GOT3 (cell line): ENCODE measurements around the gene LUC7L2.
"Not testable (repeated sequence)": the region's sequence is repeated elsewhere in the genome, so short reads cannot be mapped to it uniquely, and the experiment has no call there.

Experiments
- DNase-seq: peaks from one replicate; lab custom pipeline; 2025; ENCODE audit warnings: mixed read lengths; lab: John Stamatoyannopoulos, UW

LUC7L2 gene, protein sequence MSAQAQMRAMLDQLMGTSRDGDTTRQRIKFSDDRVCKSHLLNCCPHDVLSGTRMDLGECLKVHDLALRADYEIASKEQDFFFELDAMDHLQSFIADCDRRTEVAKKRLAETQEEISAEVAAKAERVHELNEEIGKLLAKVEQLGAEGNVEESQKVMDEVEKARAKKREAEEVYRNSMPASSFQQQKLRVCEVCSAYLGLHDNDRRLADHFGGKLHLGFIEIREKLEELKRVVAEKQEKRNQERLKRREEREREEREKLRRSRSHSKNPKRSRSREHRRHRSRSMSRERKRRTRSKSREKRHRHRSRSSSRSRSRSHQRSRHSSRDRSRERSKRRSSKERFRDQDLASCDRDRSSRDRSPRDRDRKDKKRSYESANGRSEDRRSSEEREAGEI

DNA sequence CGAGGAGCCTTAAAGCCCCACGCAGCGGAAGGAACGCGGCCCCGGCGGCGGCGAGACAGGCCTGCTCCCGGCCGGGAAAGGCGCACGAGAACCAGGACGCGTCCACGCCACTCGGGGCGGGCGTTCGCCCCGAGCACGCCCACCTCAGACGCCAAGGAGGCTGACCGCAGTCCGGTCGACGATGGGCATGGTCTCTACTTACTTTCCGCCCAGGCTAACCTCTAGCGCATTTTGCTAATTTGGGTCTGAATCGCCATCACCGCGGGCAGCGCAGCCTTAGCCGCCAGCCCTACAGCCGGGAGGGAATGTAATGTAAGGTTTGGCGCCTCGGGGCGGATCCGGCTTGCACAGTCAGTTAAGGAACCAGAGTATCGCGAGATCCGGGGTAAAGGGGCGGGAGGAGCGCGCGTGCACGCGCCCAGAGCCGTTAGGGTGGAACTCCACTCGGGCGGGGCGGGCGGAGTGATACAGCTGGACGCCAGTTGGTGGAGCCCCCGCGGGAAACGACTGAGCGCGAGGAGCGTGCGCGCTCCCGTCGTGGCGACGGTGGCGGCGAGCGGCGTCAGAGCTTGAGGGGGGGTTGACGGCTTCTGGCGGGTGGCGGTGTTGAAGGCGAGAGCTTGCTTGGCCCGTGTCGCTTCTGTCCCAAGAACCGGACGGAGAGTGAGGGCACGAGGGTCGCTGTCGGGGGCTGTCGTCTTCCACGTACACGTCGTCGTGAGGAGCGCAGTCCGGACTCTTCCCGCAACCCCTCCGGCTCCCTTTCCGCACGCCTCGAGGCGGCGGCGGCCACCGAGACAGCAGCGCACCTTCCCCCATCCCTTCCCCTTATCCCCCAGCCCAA lies at the start of gene LUC7L2:
TSS of gene LUC7L2 (plus strand) at position 529 of the 844 bp plus-strand sequence. CDS start 368 bp downstream, outside the sequence.
- peak; percentile 97 for DNase-seq

DNA sequence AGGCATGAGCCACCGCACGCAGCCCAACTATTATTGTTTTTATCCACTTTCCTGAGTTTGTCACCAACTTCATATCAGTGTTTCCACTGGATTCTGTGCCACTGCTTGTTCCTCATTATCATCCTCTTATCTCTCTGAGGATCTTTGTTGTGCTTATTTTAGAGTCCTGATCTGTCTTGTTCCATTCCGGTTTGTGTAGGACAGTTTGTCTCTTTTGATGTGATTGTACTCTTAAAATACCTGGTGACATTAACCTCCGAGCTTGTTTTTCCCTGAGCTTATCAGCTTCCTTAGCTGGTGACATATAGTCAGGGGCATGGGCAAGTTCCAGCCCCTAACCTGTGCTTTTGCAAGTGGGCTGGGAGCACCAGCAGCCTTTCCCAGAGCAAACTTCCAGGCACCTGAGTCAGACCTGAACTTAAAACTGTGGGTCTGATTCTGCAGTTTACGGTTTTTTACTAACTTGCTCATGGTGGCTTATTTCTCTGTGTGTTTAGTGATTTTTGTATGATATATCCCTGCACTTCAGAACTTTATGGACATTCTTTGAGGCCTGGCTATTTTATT lies 41.7 kb upstream of the LUC7L2 start:
- DNase-seq = no peak

DNA sequence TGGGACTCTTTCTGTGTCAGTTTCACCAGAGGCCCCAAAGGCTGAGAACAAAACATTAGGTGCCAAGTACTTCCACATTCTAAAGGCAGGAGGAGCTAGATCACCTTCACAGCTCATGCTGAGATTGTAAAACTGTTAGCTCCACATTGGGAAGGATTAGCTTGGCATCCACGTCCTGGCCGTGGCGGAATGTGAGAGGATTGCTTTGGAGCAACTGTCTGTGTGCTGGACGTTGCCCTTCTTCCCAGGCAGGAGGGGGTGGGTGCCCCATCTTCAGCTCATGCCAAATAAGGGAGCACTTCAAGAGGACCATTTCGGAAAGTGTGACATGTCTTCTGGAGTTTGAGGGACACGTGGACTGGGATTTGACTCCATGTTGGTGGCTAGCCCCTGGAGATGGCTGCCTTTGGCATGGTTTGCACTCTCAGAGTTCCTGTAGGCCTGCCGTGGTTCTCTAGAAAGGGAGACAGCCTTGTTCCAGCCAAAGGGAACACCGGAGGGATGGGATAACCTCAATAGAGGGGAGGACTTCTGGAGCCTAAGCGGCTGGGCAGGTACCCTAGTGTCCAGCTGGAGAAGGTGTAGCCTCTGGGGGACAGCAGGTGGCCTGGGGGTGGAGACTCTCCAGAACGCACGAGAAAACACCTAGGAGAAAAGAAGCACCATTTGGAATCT lies 38.5 kb upstream of the LUC7L2 start:
- DNase-seq = no peak

DNA sequence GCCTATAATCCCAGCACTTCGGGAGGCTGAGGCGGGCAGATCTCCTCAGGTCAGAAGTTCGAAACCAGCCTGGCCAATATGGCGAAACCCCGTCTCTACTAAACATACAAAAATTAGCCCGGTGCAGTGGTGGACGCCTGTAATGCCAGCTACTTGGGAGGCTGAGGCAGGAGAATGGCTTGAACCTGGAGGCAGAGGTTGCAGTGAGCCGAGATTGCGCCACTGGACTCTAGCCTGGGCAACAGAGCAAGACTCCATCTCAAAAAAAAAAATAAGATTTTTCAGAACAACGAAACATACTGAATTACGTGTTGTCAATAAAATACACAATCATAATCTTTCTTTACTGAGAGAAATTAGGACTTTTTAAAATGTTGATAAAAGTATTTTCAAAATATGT lies 35.0 kb upstream of the LUC7L2 start:
- DNase-seq = not testable (repeated sequence)

DNA sequence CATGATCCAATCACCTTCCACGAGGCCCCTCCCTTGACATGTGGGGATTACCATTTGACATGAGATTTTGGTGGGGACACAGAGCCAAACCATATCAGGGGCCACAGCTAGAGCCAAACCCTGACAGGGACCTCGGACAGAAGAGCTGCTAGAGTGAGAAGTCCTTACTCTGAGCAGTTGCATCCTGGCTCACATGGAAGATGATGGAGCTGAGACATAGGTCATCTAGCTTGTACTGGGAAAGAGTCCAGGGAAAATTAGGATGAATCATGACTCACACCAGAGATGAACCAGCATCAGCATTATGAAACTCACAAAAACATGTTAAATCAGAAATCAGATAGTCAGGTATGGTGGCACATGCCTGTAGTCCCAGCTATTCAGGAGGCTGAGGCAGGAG lies 31.3 kb upstream of the LUC7L2 start:
- no peak for DNase-seq

DNA sequence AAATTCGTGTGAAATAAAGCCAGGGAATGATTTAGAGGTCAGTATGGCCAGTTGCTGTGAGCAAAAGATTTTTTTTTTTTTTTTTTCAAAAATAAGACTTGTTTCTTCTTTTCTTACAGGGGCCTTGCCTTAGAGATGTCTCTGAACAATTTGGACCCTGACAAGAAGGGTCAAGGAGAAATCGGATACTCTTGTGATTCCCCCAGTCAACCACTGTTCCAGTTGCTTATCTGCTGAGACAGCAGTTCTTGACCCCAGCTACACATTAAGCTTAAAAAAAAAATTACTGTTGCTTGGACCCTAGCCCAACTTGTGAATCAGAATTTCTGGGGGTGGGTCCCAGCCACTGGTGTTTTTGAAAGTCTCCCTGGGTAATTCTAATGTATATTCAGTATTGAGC lies 30.6 kb upstream of the LUC7L2 start:
- no peak for DNase-seq

DNA sequence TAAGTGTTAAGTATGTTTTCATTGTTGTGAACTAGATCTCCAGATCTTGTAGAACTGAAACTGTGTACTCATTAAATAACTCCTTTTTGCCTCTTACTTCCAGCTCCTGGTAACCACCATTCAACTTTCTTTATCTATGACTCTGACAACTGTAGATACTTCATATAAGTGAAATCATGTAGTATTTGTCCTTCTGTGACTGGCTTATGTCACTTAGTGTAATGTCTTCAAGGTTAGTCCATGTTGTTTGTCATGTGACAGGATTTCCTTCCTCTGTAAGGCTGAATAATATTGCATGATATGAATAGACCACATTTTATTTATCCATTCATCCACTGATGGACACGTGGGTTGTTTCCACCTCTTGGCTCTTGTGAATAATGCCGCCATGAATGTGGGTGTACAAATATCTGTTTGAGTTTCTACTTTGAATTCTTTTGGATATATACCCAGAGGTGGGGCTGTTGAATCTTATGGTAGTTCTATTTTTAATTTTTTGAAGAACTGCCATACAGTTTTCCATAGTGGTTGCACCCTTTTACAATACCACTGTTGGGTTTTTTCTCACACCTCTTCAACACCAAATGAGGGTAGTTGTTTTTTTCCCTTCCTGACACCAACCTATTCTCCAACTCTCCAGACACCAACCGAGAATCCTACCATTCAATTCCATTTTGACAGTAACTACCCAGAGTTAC lies 29.2 kb upstream of the LUC7L2 start:
- no peak for DNase-seq

DNA sequence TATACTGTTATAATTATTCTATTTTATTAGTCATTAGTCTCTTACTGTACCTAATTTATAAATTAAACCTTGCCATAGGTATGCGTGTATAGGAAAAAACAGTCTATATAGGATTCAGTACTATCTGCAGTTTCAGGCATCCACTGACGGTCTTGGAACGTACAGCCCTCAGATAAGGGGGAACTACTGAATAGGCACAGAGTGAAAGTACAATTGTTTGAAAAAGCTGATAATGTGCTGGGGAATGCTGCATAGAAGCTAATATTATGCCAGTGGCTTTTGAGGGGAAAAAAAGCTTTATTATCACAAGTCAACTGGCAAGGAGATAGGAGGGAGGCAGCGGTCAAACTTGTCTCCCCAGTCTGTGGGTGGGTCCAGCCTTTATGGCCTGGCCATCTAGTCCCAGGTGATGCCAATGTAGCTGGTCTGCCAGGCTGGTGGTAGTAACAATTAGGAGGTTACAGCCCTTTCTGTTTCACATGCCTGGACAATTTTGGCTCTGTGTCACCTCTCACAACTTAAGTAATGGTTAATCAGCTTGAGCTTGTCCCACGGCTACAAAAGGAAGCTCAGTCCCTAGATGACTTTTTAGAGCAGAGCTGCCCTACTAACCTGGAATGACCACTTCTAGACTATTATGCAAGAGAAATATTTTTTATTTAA lies 26.9 kb upstream of the LUC7L2 start:
- no peak for DNase-seq

DNA sequence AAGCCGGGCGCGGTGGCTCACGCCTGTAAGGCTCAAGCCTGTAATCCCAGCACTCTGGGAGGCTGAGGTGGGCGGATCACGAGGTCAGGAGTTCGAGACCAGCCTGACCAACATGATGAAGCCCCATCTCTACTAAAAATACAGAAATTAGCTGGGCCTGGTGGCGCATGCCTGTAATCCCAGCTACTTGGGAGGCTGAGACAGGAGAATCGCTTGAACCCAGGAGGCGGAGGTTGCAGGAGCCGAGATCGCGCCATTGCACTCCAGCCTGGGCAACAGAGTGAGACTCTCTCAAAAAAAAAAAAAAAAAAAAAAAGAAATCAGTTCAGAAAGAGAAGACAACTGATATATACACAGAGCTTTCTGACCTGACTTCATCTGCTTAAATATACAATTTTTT lies 26.3 kb upstream of the LUC7L2 start:
- DNase-seq = not testable (repeated sequence)

DNA sequence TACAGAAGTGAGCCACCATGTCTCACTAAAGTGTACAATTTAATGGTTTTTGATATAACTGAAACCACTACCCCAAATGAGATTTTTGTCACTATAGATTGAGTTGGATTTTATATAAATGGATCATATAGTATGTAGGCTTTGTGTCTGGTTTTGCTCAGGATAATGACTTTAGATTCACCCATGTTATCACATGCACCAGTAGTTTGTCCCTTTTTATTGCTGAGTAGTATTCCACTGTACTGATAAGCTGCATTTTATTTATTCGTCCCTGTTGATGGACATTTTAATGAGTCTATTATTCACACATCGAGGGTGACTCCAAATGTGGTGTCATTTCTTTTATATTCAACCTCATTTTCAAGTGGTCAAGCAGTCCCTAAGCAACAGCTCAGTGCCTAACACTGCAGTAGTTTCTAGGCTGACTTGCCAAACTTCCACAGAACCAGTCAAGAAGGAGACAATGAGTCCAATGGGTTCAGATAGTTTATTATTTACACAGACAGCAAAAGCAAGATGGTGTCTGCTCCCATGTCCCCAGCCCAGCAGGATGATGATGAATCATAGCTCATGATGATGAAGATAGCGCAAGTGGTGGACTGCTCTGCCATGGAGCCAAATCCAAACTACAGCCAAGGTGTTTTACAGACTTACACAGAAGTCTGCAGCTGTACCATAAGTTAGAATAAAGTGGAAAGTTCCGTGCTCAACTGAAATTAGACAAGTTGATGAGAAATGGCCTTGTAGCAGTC lies 25.1 kb upstream of the LUC7L2 start:
- DNase-seq = no peak

DNA sequence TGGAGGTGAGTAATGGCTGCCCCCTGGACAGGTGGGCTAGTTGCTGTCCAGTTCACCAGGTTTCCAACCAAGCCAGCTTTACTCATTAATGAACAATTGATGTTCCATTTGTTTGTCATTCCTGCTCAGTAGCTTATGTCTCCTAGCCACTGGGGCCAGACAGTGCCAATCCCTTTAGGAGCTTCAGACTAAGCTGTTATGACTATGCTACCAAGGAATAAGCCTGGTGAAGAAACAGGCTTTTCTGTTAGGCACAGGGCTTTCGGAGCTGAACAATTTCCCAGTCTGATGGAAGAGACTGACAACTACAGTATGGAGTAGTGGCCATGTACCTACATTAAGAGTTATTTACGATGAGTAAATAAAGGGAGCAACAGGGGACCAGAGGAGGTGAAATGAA lies 20.7 kb upstream of the LUC7L2 start:
- DNase-seq = no peak

DNA sequence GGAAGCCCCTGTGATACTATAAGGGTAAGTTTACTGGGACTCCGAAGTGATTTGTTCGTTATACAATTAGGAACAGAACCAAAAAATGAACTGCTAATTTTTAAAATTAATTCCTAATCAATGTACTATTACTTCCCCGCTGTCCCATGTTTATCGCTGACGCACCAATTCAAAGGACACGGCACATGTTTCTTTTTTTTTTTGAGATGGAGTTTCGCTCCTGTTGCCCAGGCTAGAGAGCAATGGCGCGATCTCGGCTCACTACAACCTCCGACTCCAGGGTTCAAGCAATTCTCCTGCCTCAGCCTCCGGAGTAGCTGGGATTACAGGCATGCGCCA lies 20.0 kb upstream of the LUC7L2 start:
- DNase-seq = no peak

DNA sequence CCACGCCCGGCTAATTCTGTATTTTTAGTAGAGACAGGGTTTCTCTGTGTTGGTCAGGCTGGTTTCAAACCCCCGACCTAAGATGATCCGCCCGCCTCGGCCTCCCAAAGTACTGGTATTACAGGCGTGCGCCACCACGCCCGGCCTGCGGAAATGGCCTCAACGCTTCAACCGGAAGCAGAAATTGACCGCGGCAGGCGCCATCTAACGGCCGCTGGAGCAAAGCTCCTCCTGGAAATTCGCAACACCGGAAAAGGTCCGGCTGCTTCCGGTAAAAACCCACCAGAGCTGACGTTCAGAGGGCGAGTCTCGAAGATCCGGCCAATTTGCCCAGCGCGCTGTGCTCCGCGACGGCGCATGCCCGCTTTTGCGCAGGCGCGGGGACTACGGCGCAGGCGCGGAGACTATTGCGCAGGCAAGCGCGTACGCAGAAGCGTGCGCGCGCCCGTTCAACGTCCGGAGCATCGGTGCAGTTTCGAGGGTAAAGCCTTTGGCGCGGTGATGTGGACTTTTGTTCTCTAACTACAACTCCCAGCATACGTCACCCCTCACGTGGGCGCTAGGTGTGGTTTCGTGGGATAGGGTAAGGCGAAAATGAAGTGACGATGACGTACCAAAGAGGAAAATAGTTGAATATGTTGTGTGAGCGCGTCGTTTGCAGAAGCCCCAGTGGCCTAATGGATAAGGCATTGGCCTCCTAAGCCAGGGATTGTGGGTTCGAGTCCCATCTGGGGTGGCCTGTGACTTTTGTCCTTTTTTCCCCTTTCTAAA lies 19.5 kb upstream of the LUC7L2 start:
- DNase-seq = peak; percentile 95

DNA sequence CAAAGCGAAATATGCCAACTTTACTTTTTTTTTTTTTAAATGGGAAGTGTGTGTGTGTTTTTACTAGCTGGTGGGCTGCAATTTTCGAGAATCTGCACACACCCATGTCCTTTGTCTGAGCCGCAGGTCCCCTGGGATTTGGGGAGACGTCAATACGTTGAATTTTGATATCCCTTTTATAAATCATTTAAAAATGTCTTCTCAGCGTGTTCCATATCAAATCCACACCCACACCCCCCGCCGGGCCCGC lies 19.0 kb upstream of the LUC7L2 start:
- DNase-seq = no peak

DNA sequence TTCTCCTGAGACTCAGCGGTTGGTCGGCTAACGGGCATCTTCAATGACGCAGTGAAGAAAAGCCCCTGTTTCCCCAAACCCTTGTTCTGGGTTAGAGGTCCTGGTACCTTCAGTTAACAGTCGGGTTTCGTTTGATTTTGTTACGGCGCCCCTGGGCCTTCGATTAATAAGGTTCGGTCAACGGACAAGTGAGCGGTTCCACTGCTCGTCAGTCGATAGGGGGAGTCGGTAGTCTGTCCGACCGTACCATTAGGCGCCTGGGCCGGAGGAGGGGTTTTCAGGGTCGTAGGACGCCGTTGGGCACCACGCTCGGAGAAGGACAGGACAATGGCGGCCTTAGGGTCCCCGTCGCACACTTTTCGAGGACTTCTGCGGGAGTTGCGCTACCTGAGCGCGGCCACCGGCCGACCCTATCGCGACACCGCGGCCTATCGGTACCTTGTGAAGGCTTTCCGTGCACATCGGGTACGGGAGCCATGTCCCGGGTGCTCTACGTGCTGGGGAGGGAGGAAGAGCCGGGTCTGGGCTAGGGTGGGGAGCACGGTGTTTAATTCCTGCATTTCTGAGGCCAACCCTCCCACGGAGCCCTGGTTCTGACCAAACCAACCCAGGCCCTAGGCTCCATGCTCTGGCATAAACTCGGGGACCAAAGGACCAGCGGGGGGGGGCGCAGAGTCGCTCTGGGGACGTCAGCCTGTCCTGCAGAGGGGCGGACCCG lies 18.5 kb upstream of the LUC7L2 start, which contains the start of gene FMC1:
TSS of gene FMC1 (plus strand) at position 280 of the 718 bp plus-strand sequence. CDS start at position 328, 48 bp downstream.
- DNase-seq = peak; percentile 86

DNA sequence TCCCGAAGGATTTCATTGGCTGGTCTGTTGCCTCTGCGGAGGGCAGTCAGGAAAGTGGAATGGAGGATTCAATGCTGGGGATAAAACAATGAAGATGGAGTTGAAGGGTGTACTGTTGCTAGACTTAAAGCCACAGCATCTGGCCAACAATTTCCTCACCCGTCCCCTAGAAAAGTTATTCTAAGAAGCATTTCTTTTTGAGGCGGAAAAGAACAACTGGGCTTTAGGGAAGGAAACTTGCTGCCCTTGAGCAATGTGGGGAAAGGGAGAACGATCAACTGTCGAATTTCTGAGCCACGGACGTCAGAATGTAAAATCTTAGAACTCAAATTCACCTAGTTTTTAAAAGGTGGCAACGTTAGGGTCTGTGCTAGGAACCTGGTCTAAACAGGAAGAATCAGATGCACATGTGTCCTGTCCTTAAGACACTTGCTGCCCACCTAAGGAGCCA lies 17.9 kb upstream of the LUC7L2 start:
- no peak for DNase-seq

DNA sequence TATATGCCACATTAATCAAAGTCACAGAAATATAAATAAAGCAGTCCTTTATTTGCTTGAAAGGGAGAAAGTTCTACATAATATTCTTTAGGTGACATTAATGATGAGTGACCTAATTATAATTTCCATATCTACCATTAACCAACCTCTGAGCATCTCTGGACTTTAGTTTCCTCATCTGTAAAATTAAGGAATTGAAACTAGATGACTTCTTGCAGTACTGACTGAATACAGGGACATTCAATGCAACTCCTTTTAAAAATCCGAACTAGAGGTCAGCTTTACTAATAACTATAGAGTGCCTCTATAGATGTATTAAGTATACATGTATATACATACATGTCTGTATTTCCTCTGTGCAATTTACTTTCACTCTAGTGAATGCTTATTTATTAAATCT lies 14.7 kb upstream of the LUC7L2 start:
- DNase-seq = no peak

DNA sequence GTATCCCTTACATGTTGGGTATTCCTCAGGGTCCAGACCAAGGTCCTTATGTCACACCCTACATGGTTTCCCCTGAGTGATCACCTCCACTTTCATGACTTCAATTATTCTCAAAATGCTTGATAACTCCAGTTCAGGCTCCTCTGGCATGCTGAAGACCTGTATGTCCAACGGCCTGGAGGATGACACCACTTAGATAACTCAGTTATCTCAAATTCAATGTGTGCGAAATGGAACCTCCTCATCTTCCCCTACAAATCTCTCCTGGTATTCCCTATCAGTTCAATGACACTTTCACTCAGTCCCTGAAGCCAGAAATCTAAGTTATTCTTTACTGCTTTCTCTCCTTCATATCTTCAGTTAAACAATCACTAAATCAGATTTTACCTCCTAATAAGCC lies 8.7 kb upstream of the LUC7L2 start:
- DNase-seq = no peak

DNA sequence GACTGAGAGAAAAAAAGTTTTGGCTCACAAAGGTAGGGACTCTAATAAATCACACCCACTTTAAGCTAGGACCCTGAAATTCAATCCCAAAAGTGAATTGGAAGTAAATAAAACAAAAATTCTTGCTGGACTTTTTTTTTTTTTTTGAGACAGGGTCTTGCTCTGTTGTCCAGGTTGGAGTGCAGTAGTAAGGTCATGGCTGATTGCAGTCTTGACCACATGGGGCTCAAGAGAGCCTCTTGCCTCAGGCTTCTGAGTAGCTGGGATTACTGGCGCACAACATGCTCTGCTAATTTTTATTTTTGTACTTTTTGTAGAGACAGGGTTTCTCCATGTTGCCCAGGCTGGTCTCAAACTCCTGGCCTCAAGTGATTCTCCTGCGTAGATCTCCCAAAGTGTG lies 5.0 kb upstream of the LUC7L2 start:
- no peak for DNase-seq
